IPS-18c (cell line): ENCODE data around the gene CTXN1.
"Not testable (repeated sequence)": the region's sequence is repeated elsewhere in the genome, so short reads cannot be mapped to it uniquely, and the experiment has no call there.

Source experiments
- H3K4me3 ChIP-seq: 2 replicates; pipeline ENCODE4 v1.7.0; 2013; ENCODE audit warnings: low read depth, mild to moderate bottlenecking, low read length, moderate library complexity; ENCODE audit not compliant: insufficient read depth
- H3K9me3 ChIP-seq: one replicate; pipeline ENCODE4 v1.6.1; 2013; ENCODE audit warnings: mild to moderate bottlenecking, low read length, moderate library complexity; ENCODE audit not compliant: control insufficient read depth, insufficient read depth

CTXN1 gene

GRCh38 chr19:7898967-7899366 lies 27.0 kb downstream of the CTXN1 start:
- Histone ChIP-seq H3K4me3 (no peak overlapping the region), H3K9me3 (no peaks in the 10 kb centered on the region)

GRCh38 chr19:7897292-7897691 lies 28.6 kb downstream of the CTXN1 start:
- H3K4me3 ChIP-seq: no peak overlapping the region
- H3K9me3 ChIP-seq: no peaks in the 10 kb centered on the region

- Histone ChIP-seq H3K4me3 (no peak overlapping the region), H3K9me3 (no peaks in the 10 kb centered on the region)
These were observed 30.4 kb downstream of the CTXN1 start for GRCh38 chr19:7895565-7895964.

- H3K4me3 ChIP-seq: no peak overlapping the region
- no peaks in the 10 kb centered on the region for H3K9me3 ChIP-seq
These were observed 31.2 kb downstream of the CTXN1 start for GRCh38 chr19:7894612-7895309.

GRCh38 chr19:7893362-7894101 lies 32.4 kb downstream of the CTXN1 start:
- not testable (repeated sequence) for H3K9me3 ChIP-seq, H3K4me3 ChIP-seq

GRCh38 chr19:7888826-7889217 lies 37.1 kb downstream of the CTXN1 start:
- H3K9me3 ChIP-seq: no peaks in the 10 kb centered on the region
- peak overlapping the region; percentile 63 for H3K4me3 ChIP-seq

GRCh38 chr19:7888145-7888825 lies 37.6 kb downstream of the CTXN1 start, which contains the start of gene LRRC8E:
TSS of gene LRRC8E (plus strand) at chr19:7888510. CDS start at chr19:7895604, 7,094 bp downstream.
- Histone ChIP-seq H3K4me3 (peak within 1 kb of the TSS; percentile 63), H3K9me3 (no peaks in the 10 kb centered on the region)

- H3K4me3 ChIP-seq: peak overlapping the region; percentile 63
- no peaks in the 10 kb centered on the region for H3K9me3 ChIP-seq
These were observed 38.4 kb downstream of the CTXN1 start for GRCh38 chr19:7887408-7888144.

GRCh38 chr19:7885818-7886217 lies 40.1 kb downstream of the CTXN1 start:
- H3K9me3 ChIP-seq: no peaks in the 10 kb centered on the region
- no peak overlapping the region for H3K4me3 ChIP-seq

GRCh38 chr19:7883796-7884570 lies 42.0 kb downstream of the CTXN1 start:
- Histone ChIP-seq H3K9me3 (no peaks in the 10 kb centered on the region), H3K4me3 (no peak overlapping the region)

- Histone ChIP-seq H3K9me3 (no peaks in the 10 kb centered on the region), H3K4me3 (no peak overlapping the region)
These were observed 42.8 kb downstream of the CTXN1 start for GRCh38 chr19:7883105-7883504.

- no peaks in the 10 kb centered on the region for H3K9me3 ChIP-seq
- no peak overlapping the region for H3K4me3 ChIP-seq
These were observed 44.0 kb downstream of the CTXN1 start for GRCh38 chr19:7881910-7882309.

GRCh38 chr19:7879836-7880235 lies 46.1 kb downstream of the CTXN1 start:
- Histone ChIP-seq H3K4me3 (no peak overlapping the region), H3K9me3 (no peaks in the 10 kb centered on the region)

- Histone ChIP-seq H3K4me3 (no peak overlapping the region), H3K9me3 (no peaks in the 10 kb centered on the region)
These were observed 46.7 kb downstream of the CTXN1 start for GRCh38 chr19:7879111-7879807.

- no peaks in the 10 kb centered on the region for H3K9me3 ChIP-seq
- H3K4me3 ChIP-seq: no peak overlapping the region
These were observed 48.6 kb downstream of the CTXN1 start for GRCh38 chr19:7877249-7877836.

- Histone ChIP-seq H3K4me3 (peak overlapping the region; percentile 72), H3K9me3 (no peaks in the 10 kb centered on the region)
These were observed 51.0 kb downstream of the CTXN1 start for GRCh38 chr19:7874897-7875273.
